Measurements from ENCODE around the gene DYDC1. TPM values are rescaled to one million over a fixed set of nuclear protein-coding genes. Genes with fewer than 3 reads are reported as not detected.

DYDC1 gene
- not detected in 2 replicates for total RNA-seq

DNA sequence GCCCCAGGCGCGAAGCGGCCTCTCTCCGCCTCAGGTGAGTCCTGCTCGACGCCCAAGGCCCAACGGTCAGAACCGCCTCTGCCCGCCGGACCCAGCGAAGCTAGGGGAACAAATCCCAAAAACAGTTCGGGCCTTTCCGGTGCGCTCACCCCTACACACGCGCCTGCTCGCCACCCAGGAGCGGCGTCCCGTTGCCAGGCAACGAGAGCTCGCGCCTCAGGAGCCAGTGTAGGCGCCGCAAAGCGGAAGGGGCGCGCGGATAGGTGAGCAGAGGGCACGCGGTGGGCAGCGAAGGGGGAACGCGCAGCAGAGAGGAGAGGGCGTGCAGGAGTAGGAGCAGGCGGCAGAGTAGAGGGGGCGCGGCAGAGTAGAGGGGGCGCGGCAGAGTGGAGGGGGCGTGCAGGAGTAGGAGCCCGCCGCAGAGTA, at the start of gene DYDC1, which contains the start of gene DYDC2:
Gene DYDC1, minus strand, starts transcription at position 193 of the 426 bp plus-strand sequence. CDS start 4,154 bp downstream, outside the sequence.
Gene DYDC2, plus strand, starts transcription at position 219 of the 426 bp plus-strand sequence. CDS start 5,663 bp downstream, outside the sequence.

DNA sequence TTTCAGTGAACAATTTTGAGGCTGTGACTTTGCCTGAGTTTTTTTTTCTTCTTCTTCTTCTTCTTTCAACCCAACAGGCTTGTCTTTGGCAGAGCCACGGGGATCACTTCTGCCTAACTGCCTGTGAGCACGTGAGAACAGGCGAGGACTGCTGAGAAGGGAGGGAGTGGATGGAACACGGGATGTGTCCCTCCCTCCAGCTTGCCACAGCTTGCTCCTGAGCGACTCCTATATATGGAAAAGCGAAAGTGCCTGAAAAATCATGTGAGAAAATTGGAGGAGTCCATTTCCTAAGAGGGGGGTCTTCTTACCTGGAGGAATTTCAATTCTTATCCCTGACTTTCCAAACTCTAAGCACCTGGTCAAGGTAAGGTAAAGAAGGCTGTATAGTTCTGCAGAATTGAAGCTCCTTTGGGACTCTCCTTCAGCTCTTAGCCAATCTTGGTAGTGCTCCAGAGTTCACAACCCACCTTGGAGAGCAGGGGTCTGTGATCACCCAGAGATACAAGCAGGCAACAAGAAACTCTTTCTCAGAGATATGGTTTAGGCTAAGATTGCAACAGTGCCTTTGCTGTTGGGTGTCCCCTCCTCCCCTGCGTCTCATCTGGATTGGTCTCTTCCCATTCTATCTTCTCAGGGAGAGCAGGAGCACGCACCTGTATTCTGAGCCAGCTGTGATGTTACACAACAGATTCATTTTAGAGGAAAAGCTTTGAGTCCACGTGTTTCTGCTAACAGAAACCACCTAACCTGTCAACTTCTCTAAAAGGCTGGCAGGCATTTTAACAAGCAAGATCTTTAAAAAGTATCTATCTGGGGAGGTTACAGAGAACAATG, 66.9 kb downstream of the DYDC1 start, which contains the start of gene MAT1A:
Gene MAT1A, minus strand, starts transcription at position 208 of the 837 bp plus-strand sequence. CDS start 235 bp downstream, outside the sequence.

Other genes starting within 250 kb of the DYDC1 start
- 2.3 and 2.5 TPM in 2 replicates for gene PLAC9, start 224.0 kb downstream of the DYDC1 start, total RNA-seq
- 58.7 and 60.1 TPM in 2 replicates for gene ANXA11, start 151.2 kb downstream of the DYDC1 start, total RNA-seq
- gene MAT1A, start 67.1 kb downstream of the DYDC1 start, total RNA-seq: not detected in 2 replicates
- gene DYDC2, start within 50 bp of the DYDC1 start, total RNA-seq: not detected in 2 replicates
- 156 and 173 TPM in 2 replicates for gene PRXL2A, start 51.8 kb upstream of the DYDC1 start, total RNA-seq
- 135 and 150 TPM in 2 replicates for gene TSPAN14, start 97.6 kb upstream of the DYDC1 start, total RNA-seq
- under 0.01 and 0.10 TPM in 2 replicates for gene SH2D4B, start 181.1 kb upstream of the DYDC1 start, total RNA-seq

Measured in vein endothelial cell (primary cell).